Measurements from ENCODE around the gene GAPVD1. TPM values are rescaled to one million over a fixed set of nuclear protein-coding genes. Genes with fewer than 3 reads are reported as not detected.

Gene GAPVD1
- polyA plus RNA-seq, 2 of the 4 experiments (the other 2 are of a cell fraction): 18.2 to 23.0 TPM

GRCh38 chr9:125255781-125256391 is 5.7 kb upstream of the GAPVD1 start (continued):
- TF ChIP-seq CTCF (IDR thresholded peaks at IDR 0.05) (peak; percentile 60), HEYL (CRISPR knock-in tag; IDR thresholded peaks at IDR 0.05) (no peak)
- TF ChIP-seq, protein P1, sequence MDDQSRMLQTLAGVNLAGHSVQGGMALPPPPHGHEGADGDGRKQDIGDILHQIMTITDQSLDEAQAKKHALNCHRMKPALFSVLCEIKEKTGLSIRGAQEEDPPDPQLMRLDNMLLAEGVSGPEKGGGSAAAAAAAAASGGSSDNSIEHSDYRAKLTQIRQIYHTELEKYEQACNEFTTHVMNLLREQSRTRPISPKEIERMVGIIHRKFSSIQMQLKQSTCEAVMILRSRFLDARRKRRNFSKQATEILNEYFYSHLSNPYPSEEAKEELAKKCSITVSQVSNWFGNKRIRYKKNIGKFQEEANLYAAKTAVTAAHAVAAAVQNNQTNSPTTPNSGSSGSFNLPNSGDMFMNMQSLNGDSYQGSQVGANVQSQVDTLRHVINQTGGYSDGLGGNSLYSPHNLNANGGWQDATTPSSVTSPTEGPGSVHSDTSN (IDR thresholded peaks at IDR 0.05): no peak

GRCh38 chr9:125258160-125258785 is 3.4 kb upstream of the GAPVD1 start:
- WGBS (ENCODE audit: missing lambda C conversion rate): 82% methylated on average over 6 of the region's 6 CpGs
- CTCF ChIA-PET: interaction anchor here (0.6 to 1.3 kb wide), 3 partner anchors 9 to 118 kb away, joined by 3 to 4 read pairs (median 4); no protein-coding TSS in a partner anchor
- ATAC-seq: no peak

GRCh38 chr9:125258832-125259534 is 2.6 kb upstream of the GAPVD1 start:
- DNase-seq (ENCODE audit: low read depth in 1 of 2, low spot score in 1 of 2): no peak
- Histone ChIP-seq H3K9me3 (no peaks in the 10 kb centered on the region), H3K4me2 (peak overlapping the region; percentile 22; the same call in 2 of the 3 replicates), H3K4me1 (peaks cover 11% of the 10 kb centered on the region; the same call in 1 of the 3 replicates), H3K27ac (no peak overlapping the region), H3K4me3 (no peak overlapping the region)
- POLR2A ChIA-PET: no interaction called here
- no peak for ATAC-seq
- TF ChIP-seq E2F6 (IDR thresholded peaks at IDR 0.05; ENCODE audit: borderline replicate concordance, low read depth): no peak
- FAIRE-seq: no peak
- 63% methylated on average over 2 of the region's 2 CpGs for WGBS (ENCODE audit: missing lambda C conversion rate)
- CTCF ChIA-PET: no interaction called here

More at GRCh38 chr9:125258160-125258785, 3.4 kb upstream of the GAPVD1 start:
- DNase-seq (ENCODE audit: low read depth in 1 of 2, low spot score in 1 of 2) (no peak), FAIRE-seq (no peak)
- Histone ChIP-seq H3K4me1 (peaks cover 11% of the 10 kb centered on the region; the same call in 1 of the 3 replicates), H3K9me3 (no peaks in the 10 kb centered on the region), H3K4me3 (no peak overlapping the region), H3K4me2 (peak overlapping the region; percentile 22; the same call in 2 of the 3 replicates), H3K27ac (no peak overlapping the region)
- POLR2A ChIA-PET: no interaction called here
- TF ChIP-seq CHD2 (IDR thresholded peaks at IDR 0.05; ENCODE audit: low read length, partially characterized antibody) (no peak), ZC3H11A (IDR thresholded peaks at IDR 0.05) (no peak), HOXB5 (CRISPR knock-in tag; IDR thresholded peaks at IDR 0.05) (no peak), RARB (CRISPR knock-in tag; IDR thresholded peaks at IDR 0.05) (no peak), BHLHE40 (IDR thresholded peaks at IDR 0.05; ENCODE audit: low read depth, low read length) (no peak), KDM5A (IDR thresholded peaks at IDR 0.05) (no peak), EHMT2 (IDR thresholded peaks at IDR 0.05; ENCODE audit: low read depth) (no peak), EHF (CRISPR knock-in tag; IDR thresholded peaks at IDR 0.05) (no peak), KDM1A (IDR thresholded peaks at IDR 0.05; ENCODE audit: low read depth) (no peak), TFCP2L1 (CRISPR knock-in tag; IDR thresholded peaks at IDR 0.05) (no peak), GATA3 (IDR thresholded peaks at IDR 0.05; ENCODE audit: borderline replicate concordance) (no peak)
- TF ChIP-seq, protein P2, sequence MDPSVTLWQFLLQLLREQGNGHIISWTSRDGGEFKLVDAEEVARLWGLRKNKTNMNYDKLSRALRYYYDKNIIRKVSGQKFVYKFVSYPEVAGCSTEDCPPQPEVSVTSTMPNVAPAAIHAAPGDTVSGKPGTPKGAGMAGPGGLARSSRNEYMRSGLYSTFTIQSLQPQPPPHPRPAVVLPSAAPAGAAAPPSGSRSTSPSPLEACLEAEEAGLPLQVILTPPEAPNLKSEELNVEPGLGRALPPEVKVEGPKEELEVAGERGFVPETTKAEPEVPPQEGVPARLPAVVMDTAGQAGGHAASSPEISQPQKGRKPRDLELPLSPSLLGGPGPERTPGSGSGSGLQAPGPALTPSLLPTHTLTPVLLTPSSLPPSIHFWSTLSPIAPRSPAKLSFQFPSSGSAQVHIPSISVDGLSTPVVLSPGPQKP (IDR thresholded peaks at IDR 0.05; ENCODE audit: low read depth, low read length): no peak

Measured in A549 (cell line).